Measurements from ENCODE around the gene GPSM3.

DNA sequence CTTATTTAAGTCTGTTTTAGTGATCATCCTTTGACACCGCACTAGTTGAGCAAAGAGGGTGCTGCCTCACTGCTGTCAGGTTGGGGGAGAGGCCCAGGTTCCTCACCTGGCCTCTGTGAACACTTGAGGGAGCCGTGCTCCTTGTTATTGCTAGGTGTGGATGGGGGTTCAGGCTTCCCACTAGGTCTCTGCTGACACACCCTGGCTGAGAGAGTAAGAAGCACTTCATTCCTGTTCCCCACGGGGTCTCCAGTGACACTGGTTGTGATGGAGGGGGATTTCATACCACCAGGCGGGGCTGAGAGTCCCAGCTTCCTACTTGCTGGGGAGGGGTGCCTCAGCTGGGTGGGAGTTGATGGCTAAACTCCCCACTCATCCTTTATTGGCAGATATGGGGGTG is 42.5 kb upstream of the GPSM3 start:
- TF ChIP-seq, protein P1, sequence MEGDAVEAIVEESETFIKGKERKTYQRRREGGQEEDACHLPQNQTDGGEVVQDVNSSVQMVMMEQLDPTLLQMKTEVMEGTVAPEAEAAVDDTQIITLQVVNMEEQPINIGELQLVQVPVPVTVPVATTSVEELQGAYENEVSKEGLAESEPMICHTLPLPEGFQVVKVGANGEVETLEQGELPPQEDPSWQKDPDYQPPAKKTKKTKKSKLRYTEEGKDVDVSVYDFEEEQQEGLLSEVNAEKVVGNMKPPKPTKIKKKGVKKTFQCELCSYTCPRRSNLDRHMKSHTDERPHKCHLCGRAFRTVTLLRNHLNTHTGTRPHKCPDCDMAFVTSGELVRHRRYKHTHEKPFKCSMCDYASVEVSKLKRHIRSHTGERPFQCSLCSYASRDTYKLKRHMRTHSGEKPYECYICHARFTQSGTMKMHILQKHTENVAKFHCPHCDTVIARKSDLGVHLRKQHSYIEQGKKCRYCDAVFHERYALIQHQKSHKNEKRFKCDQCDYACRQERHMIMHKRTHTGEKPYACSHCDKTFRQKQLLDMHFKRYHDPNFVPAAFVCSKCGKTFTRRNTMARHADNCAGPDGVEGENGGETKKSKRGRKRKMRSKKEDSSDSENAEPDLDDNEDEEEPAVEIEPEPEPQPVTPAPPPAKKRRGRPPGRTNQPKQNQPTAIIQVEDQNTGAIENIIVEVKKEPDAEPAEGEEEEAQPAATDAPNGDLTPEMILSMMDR (conservative IDR thresholded peaks at IDR 0.05; ENCODE audit: low read depth in 2 of 2) = peak; percentile 50 to 84
- TF ChIP-seq, protein P2, sequence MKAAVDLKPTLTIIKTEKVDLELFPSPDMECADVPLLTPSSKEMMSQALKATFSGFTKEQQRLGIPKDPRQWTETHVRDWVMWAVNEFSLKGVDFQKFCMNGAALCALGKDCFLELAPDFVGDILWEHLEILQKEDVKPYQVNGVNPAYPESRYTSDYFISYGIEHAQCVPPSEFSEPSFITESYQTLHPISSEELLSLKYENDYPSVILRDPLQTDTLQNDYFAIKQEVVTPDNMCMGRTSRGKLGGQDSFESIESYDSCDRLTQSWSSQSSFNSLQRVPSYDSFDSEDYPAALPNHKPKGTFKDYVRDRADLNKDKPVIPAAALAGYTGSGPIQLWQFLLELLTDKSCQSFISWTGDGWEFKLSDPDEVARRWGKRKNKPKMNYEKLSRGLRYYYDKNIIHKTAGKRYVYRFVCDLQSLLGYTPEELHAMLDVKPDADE (IDR thresholded peaks at IDR 0.05) = no peak
- no peak for TF ChIP-seq EZH2 (IDR thresholded peaks at IDR 0.05; ENCODE audit: low read depth, unreplicated experiment)
- TF ChIP-seq EZH2phosphoT487 (IDR thresholded peaks at IDR 0.05; ENCODE audit: unreplicated experiment) = no peak
